ENCODE results near the gene PINLYP. TPM values are rescaled to one million over a fixed set of nuclear protein-coding genes. Genes with fewer than 3 reads are reported as not detected.

PINLYP gene
- total and polyA plus RNA-seq, 3 experiments from 2014 or later, result 1.3 to 13.8 (median 9.9) TPM

DNA sequence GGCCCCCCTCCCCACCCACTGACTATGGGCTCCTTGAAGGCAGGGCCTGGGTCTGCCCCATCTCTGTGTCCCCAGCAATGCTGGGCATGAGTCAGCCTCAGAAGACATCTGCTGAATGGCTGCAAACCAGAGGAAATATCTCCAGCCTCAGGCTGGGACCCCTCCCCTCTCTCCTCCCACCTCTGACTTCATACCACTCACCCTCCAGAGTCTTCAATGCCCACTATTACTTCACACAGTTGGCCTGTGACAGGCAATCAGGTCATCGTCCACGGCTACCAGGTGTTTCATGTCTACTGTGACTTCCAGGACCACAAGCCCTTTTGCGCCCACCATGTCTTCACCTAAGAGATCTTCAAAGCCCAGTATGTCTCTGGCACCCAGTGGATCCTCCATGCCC lies 36.2 kb downstream of the PINLYP start, which contains the start of gene SRRM5:
Gene SRRM5 (plus strand): TSS at position 301 of the 400 bp plus-strand sequence. CDS start 34 bp downstream, at position 335.
- peak within 1 kb of the TSS in 6 of 8 donors; percentile 58 to 78 (median 72) for H3K27ac Mint-ChIP-seq
- H3K36me3 ChIP-seq (ENCODE audit: insufficient read depth, low read length), result peaks cover 5% of the 10 kb centered on the region

GRCh38 chr19:43612374-43612773 lies 36.8 kb downstream of the PINLYP start:
- H3K27me3 Mint-ChIP-seq, result no peaks in the 10 kb centered on the region
- peaks cover 0 to 46% (median 14%) of the 10 kb centered on the region in 3 donors for H3K36me3 Mint-ChIP-seq
- H3K4me1 Mint-ChIP-seq, result peaks cover 30 to 47% (median 31%) of the 10 kb centered on the region in 3 donors
- DNase-seq, result no peak
- peak overlapping the region in 1 of 8 donors; percentile 58 for H3K27ac Mint-ChIP-seq
- no peak overlapping the region for H3K4me3 ChIP-seq (ENCODE audit: low read length)
- H3K27me3 ChIP-seq (ENCODE audit: insufficient read depth, low read length, poor library complexity, severe bottlenecking), result no peaks in the 10 kb centered on the region
- H3K4me3 Mint-ChIP-seq, result no peak overlapping the region
- peaks cover 3% of the 10 kb centered on the region for H3K4me1 ChIP-seq (ENCODE audit: insufficient read depth, low read length)
- H3K9me3 Mint-ChIP-seq, result no peaks in the 10 kb centered on the region
- H3K9me3 ChIP-seq (ENCODE audit: low read length), result no peaks in the 10 kb centered on the region
- H3K36me3 ChIP-seq (ENCODE audit: insufficient read depth, low read length), result peaks cover 5% of the 10 kb centered on the region
- no peak overlapping the region for H3K27ac ChIP-seq (ENCODE audit: low read depth, low read length)
- ChIA-PET POLR2A (no interaction called here), CTCF (no interaction called here)

More for the DNA sequence above, 36.2 kb downstream of the PINLYP start, which contains the start of gene SRRM5:
- ChIA-PET CTCF (no interaction called here), POLR2A (no interaction called here)
- Mint-ChIP-seq H3K27me3 (no peaks in the 10 kb centered on the region), H3K9me3 (no peaks in the 10 kb centered on the region), H3K4me1 (peaks cover 30 to 41% (median 31%) of the 10 kb centered on the region in 3 donors), H3K36me3 (peaks cover 0 to 51% (median 16%) of the 10 kb centered on the region in 3 donors), H3K4me3 (peak within 1 kb of the TSS in 1 of 7 donors; percentile 50)
- H3K9me3 ChIP-seq (ENCODE audit: low read length), result no peaks in the 10 kb centered on the region
- no peaks in the 10 kb centered on the region for H3K27me3 ChIP-seq (ENCODE audit: insufficient read depth, low read length, poor library complexity, severe bottlenecking)
- H3K27ac ChIP-seq (ENCODE audit: low read depth, low read length), result no peak within 1 kb of the TSS
- H3K4me1 ChIP-seq (ENCODE audit: insufficient read depth, low read length), result peaks cover 3% of the 10 kb centered on the region
- no peak for DNase-seq
- H3K4me3 ChIP-seq (ENCODE audit: low read length), result no peak within 1 kb of the TSS

DNA sequence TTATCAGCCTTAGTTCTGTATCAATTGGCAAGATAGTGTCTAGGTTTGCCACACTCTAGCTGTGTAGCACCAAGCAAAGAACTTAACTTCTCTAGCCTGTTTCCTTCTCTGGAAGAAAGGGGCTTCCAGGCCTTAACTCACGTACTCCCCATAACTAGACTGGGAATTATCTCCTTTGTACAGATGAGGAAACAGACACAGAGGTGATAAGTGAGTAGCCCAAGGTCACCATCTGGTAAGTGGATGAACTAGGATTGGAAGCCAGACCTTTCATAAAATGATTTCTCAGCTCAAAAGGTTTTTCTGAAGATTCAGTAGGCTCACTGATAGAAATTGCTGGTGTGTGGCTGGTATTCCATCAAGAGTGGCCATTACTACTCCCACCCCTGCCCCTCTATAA lies 40.7 kb downstream of the PINLYP start:
- H3K36me3 ChIP-seq (ENCODE audit: insufficient read depth, low read length), result peaks cover 5% of the 10 kb centered on the region
- H3K4me3 ChIP-seq (ENCODE audit: low read length), result no peak overlapping the region
- Mint-ChIP-seq H3K4me1 (peaks cover 38 to 67% (median 45%) of the 10 kb centered on the region in 3 donors), H3K27ac (peak overlapping the region in 4 of 8 donors; percentile 23 to 90 (median 30)), H3K4me3 (no peak overlapping the region), H3K27me3 (no peaks in the 10 kb centered on the region), H3K9me3 (no peaks in the 10 kb centered on the region), H3K36me3 (peaks cover 0 to 41% (median 11%) of the 10 kb centered on the region in 3 donors)
- CTCF ChIA-PET, result interaction anchor here (1.6 kb wide), 1 partner anchor 97 kb away, joined by 3 read pairs; no protein-coding TSS in a partner anchor
- peaks cover 22% of the 10 kb centered on the region for H3K4me1 ChIP-seq (ENCODE audit: insufficient read depth, low read length)
- no peaks in the 10 kb centered on the region for H3K9me3 ChIP-seq (ENCODE audit: low read length)
- no peaks in the 10 kb centered on the region for H3K27me3 ChIP-seq (ENCODE audit: insufficient read depth, low read length, poor library complexity, severe bottlenecking)
- no peak for DNase-seq
- POLR2A ChIA-PET, result no interaction called here
- H3K27ac ChIP-seq (ENCODE audit: low read depth, low read length), result no peak overlapping the region

GRCh38 chr19:43616954-43617353 lies 41.4 kb downstream of the PINLYP start:
- Mint-ChIP-seq H3K9me3 (no peaks in the 10 kb centered on the region), H3K27me3 (no peaks in the 10 kb centered on the region), H3K4me1 (peaks cover 41 to 68% (median 43%) of the 10 kb centered on the region in 3 donors), H3K27ac (peak overlapping the region in 6 of 8 donors; percentile 12 to 90 (median 43)), H3K4me3 (peak overlapping the region in 3 of 7 donors; percentile 16 to 61 (median 52)), H3K36me3 (peaks cover 0 to 35% (median 8%) of the 10 kb centered on the region in 3 donors)
- DNase-seq, result no peak
- H3K27me3 ChIP-seq (ENCODE audit: insufficient read depth, low read length, poor library complexity, severe bottlenecking), result no peaks in the 10 kb centered on the region
- POLR2A ChIA-PET, result interaction anchor here (0.6 kb wide), 1 partner anchor 190 kb away, joined by 3 read pairs; no protein-coding TSS in a partner anchor
- no peaks in the 10 kb centered on the region for H3K9me3 ChIP-seq (ENCODE audit: low read length)
- no peak overlapping the region for H3K4me3 ChIP-seq (ENCODE audit: low read length)
- CTCF ChIA-PET, result interaction anchor here (1.6 kb wide), 1 partner anchor 98 kb away, joined by 3 read pairs; no protein-coding TSS in a partner anchor
- peaks cover 1% of the 10 kb centered on the region for H3K36me3 ChIP-seq (ENCODE audit: insufficient read depth, low read length)
- H3K4me1 ChIP-seq (ENCODE audit: insufficient read depth, low read length), result peaks cover 22% of the 10 kb centered on the region
- no peak overlapping the region for H3K27ac ChIP-seq (ENCODE audit: low read depth, low read length)

DNA sequence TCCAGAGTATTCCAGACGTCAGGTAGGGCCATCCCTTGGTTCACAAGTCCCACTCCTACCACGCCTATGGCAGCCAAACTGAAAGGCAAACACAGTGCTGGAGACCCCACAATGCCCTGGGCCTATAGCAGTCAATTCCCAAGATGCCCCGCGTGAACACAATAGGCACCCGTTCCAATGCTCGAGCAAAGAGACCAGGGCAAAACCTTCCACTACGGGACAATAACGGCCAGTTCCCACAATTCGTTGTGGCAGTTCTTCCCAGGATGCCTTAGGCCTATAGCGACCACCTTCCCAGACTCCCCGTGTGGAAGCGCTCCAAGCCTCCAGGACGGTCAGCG lies 43.3 kb downstream of the PINLYP start:
- Histone ChIP-seq H3K27ac (ENCODE audit: low read depth, low read length) (peak overlapping the region; percentile 91), H3K4me3 (ENCODE audit: low read length) (peak overlapping the region; percentile 66), H3K9me3 (ENCODE audit: low read length) (no peaks in the 10 kb centered on the region), H3K36me3 (ENCODE audit: insufficient read depth, low read length) (no peaks in the 10 kb centered on the region), H3K4me1 (ENCODE audit: insufficient read depth, low read length) (peaks cover 22% of the 10 kb centered on the region), H3K27me3 (ENCODE audit: insufficient read depth, low read length, poor library complexity, severe bottlenecking) (no peaks in the 10 kb centered on the region)
- no peak for DNase-seq
- Mint-ChIP-seq H3K4me1 (peaks cover 29 to 54% (median 29%) of the 10 kb centered on the region in 3 donors), H3K9me3 (no peaks in the 10 kb centered on the region), H3K27me3 (no peaks in the 10 kb centered on the region), H3K36me3 (peaks cover 0 to 17% (median 0%) of the 10 kb centered on the region in 3 donors), H3K4me3 (peak overlapping the region; percentile 96 to 99 (median 98)), H3K27ac (peak overlapping the region; percentile 89 to 99 (median 98))
- CTCF ChIA-PET, result interaction anchor here (0.8 to 1.6 kb wide), 3 partner anchors 24 to 64 kb away, joined by 3 to 6 read pairs (median 5); no protein-coding TSS in a partner anchor
- POLR2A ChIA-PET, result interaction anchor here (1.0 to 1.4 kb wide), 2 partner anchors 23 to 115 kb away, joined by 3 to 4 read pairs; partner anchors contain the start of genes IRGQ and ZNF576

DNA sequence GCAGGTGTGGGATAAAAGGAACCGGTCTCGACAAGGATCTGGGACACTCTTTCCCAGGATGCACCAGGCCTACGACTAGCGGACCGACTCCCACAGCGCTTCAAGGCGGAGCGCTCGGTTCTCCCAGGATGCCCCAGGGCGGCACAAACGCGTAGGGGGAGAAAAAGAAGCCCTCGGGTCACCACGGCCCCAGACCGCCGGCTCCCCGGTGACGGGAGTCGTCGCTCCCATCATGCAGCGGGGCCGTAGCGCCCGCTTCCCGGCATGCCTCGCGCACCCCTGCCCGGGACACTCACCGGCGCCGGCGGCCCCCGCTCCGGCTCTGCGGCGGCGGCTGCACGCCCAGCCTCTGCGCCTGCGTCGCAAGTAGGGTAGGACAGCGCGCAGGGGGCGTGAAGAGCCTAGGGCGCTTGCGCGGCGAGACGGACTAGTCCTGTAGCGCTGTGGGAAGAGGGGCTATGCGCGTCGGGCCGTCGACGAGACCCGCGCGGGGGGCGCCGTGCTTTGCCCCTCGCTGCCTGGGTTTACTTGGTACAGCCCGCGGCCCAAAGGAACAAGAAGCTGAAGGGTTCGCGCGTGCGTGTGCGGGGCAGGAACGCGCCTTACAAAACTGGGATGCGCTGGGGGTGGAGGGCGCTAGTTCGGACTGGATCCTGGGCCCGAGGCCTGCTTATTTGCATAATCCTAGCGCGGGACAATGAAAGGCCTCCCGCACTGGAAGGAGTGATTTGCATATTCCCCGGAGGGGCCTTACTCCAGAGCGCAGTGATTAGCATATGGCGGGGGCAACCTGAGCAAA lies 43.9 kb downstream of the PINLYP start, which contains the start of gene ZNF428:
Gene ZNF428 (minus strand): TSS at position 368 of the 799 bp plus-strand sequence. CDS start 5,325 bp downstream, outside the sequence.
- peaks cover 27 to 54% (median 30%) of the 10 kb centered on the region in 3 donors for H3K4me1 Mint-ChIP-seq
- peak within 1 kb of the TSS; percentile 89 to 99 (median 98) for H3K27ac Mint-ChIP-seq
- DNase-seq, result peak; percentile 82 to 92 (median 86)
- H3K9me3 Mint-ChIP-seq, result no peaks in the 10 kb centered on the region
- Histone ChIP-seq H3K36me3 (ENCODE audit: insufficient read depth, low read length) (no peaks in the 10 kb centered on the region), H3K4me1 (ENCODE audit: insufficient read depth, low read length) (peaks cover 24% of the 10 kb centered on the region), H3K4me3 (ENCODE audit: low read length) (peak within 1 kb of the TSS; percentile 66), H3K27me3 (ENCODE audit: insufficient read depth, low read length, poor library complexity, severe bottlenecking) (no peaks in the 10 kb centered on the region), H3K9me3 (ENCODE audit: low read length) (no peaks in the 10 kb centered on the region), H3K27ac (ENCODE audit: low read depth, low read length) (peak within 1 kb of the TSS; percentile 91)
- H3K27me3 Mint-ChIP-seq, result no peaks in the 10 kb centered on the region
- POLR2A ChIA-PET, result interaction anchor here (0.6 kb wide), 1 partner anchor 22 kb away, joined by 4 read pairs; no protein-coding TSS in a partner anchor
- CTCF ChIA-PET, result no interaction called here
- peak within 1 kb of the TSS; percentile 96 to 99 (median 98) for H3K4me3 Mint-ChIP-seq
- peaks cover 0 to 12% (median 0%) of the 10 kb centered on the region in 3 donors for H3K36me3 Mint-ChIP-seq

DNA sequence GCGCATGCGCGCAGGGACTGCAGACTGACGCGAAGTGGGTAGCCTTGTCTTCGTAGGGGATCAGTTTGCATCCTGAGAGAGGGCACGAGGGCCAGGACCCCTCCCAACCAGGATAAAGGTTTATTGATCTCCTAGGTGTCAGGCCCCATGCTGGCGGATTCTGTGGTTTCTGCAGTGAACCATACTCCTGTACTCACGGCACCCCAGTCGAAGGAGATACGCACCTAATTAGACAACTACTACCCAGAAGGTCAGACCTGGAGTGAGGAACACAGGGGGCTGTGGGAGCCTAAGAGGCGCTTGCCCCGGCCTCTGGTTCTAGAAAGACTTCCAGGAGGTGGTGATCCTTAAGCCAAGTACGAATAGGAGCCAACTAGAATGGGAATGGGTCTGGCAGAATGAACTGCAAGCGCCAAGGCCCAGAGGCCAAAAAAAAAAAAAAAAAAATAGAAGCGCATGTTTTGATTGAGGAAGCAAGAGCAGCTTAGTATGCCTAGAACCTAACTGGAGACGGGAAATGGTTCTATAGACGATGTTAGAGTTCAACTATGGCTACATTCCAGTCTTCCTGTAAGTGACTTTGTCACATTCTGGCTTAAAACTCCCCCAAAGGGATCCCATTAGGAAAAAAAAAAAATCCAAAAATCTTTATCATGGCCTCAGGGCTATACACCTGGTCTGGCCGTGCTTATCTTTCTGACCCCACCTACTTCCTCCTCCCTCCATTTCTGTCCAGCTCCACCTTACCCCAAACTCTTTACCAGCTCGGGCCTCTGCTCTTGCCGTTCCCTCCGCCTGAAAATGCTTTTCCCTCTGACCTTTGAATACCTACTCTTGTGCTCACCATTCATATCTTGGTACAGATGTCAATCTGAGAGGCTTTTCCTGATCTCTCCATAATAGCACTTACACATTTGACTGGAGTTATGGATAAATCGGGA lies 44.7 kb downstream of the PINLYP start:
- CTCF ChIA-PET, result interaction anchor here (0.6 kb wide), 1 partner anchor 63 kb away, joined by 3 read pairs; no protein-coding TSS in a partner anchor
- Histone ChIP-seq H3K4me3 (ENCODE audit: low read length) (peak overlapping the region; percentile 66), H3K4me1 (ENCODE audit: insufficient read depth, low read length) (peaks cover 31% of the 10 kb centered on the region), H3K27me3 (ENCODE audit: insufficient read depth, low read length, poor library complexity, severe bottlenecking) (no peaks in the 10 kb centered on the region), H3K36me3 (ENCODE audit: insufficient read depth, low read length) (no peaks in the 10 kb centered on the region), H3K9me3 (ENCODE audit: low read length) (no peaks in the 10 kb centered on the region), H3K27ac (ENCODE audit: low read depth, low read length) (peak overlapping the region; percentile 91)
- DNase-seq, result peak in 3 of 5 donors; percentile 76 to 90 (median 83)
- H3K4me3 Mint-ChIP-seq, result peak overlapping the region; percentile 96 to 99 (median 98)
- POLR2A ChIA-PET, result interaction anchor here (0.6 to 0.7 kb wide), 5 partner anchors 21 to 181 kb away, joined by 3 to 4 read pairs (median 3); no protein-coding TSS in a partner anchor
- H3K27me3 Mint-ChIP-seq, result no peaks in the 10 kb centered on the region
- H3K27ac Mint-ChIP-seq, result peak overlapping the region; percentile 89 to 99 (median 98)
- H3K4me1 Mint-ChIP-seq, result peaks cover 33 to 57% (median 37%) of the 10 kb centered on the region in 3 donors
- H3K9me3 Mint-ChIP-seq, result no peaks in the 10 kb centered on the region
- H3K36me3 Mint-ChIP-seq, result peaks cover 0 to 11% (median 0%) of the 10 kb centered on the region in 3 donors
